Stimulated activated CD4-positive, alpha-beta T cell treated with anti-CD3 and anti-CD28 coated beads, Interleukin-12 subunit alpha, Interleukin-12 subunit beta, amount 100 ng/mL, for 24 hours (primary cell): ENCODE data around the gene ZDHHC9.

Source experiments
- DNase-seq, 2 experiments: peaks; one replicate each; pipeline ENCODE4 v3.0.0-alpha.2; 2020; ENCODE audit warnings: low read depth in 2 of 2

Gene ZDHHC9

GRCh38 chrX:129763666-129764065 lies 80.0 kb downstream of the ZDHHC9 start:
- no peak for DNase-seq

- no peak for DNase-seq
Observed at GRCh38 chrX:129762448-129762847, 81.2 kb downstream of the ZDHHC9 start.

GRCh38 chrX:129761596-129761995 lies 82.1 kb downstream of the ZDHHC9 start:
- DNase-seq: no peak

- no peak for DNase-seq
Observed at GRCh38 chrX:129760981-129761380, 82.7 kb downstream of the ZDHHC9 start.

- DNase-seq: no peak
Observed at GRCh38 chrX:129760155-129760554, 83.5 kb downstream of the ZDHHC9 start.

- peak in 1 of 2 experiments; percentile 34 for DNase-seq
Observed at GRCh38 chrX:129759576-129760061, 84.1 kb downstream of the ZDHHC9 start.

- no peak for DNase-seq
Observed at GRCh38 chrX:129755779-129756650, 87.7 kb downstream of the ZDHHC9 start.

- no peak for DNase-seq
Observed at GRCh38 chrX:129754056-129755024, 89.3 kb downstream of the ZDHHC9 start.
